ENCODE results near the gene ZBTB12. TPM values are rescaled to one million over a fixed set of nuclear protein-coding genes. Genes with fewer than 3 reads are reported as not detected.
"Not testable (repeated sequence)": the region's sequence is repeated elsewhere in the genome, so short reads cannot be mapped to it uniquely, and the experiment has no call there.

ZBTB12 gene
- polyA plus RNA-seq, 3 donors, result 23.5 to 27.3 (median 25.5) TPM

DNA sequence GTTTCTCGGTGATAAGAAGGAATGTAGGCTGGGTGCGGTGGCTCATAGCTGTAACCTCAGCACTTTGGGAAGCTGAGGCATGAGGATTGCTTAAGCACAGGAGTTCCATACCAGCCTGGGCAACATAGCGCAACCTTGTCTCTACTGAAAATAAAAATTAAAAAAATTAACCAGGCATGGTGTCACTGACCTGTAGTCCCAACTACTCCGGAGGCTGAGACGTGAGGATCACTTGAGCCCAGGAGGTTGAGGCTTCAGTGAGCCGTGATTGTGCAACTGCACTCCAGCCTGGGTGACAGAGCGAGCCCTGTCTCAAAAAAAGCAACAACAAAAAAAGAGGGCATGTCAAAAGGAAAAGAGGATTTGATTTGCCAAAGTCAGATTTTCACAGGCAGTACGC, 43.2 kb downstream of the ZBTB12 start:
- no peak for DNase-seq (ENCODE audit: low read depth in 3 of 3, low spot score in 2 of 3)

- not testable (repeated sequence) for DNase-seq (ENCODE audit: low read depth in 3 of 3, low spot score in 2 of 3)
Observed at GRCh38 chr6:31857774-31858173, 44.1 kb downstream of the ZBTB12 start.

GRCh38 chr6:31851980-31852718, 49.7 kb downstream of the ZBTB12 start:
- not testable (repeated sequence) for DNase-seq (ENCODE audit: low read depth in 3 of 3, low spot score in 2 of 3)

DNA sequence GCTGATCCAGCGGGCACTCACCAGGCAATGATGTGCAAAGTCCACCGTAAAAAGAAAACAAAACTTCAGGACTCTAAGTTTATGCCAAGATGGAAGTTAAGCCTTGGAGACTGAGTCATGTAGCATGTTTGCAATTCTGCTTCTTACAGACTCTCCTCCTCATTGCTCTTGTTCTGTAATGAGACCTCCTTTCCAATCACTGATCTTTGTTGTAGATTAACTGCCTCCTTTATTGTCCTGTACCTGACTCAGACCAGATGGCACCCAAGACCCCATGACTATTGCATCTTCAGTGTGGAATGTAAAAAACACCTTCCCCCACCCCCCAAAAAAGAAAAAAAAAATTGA, 50.4 kb downstream of the ZBTB12 start:
- no peak for DNase-seq (ENCODE audit: low read depth in 3 of 3, low spot score in 2 of 3)

- DNase-seq (ENCODE audit: low read depth in 3 of 3, low spot score in 2 of 3), result no peak
Observed at GRCh38 chr6:31850765-31851484, 51.0 kb downstream of the ZBTB12 start.

Other genes starting within 250 kb of the ZBTB12 start
- 100 to 1,000 TPM; 212 to 228 (median 226) TPM for gene BAG6, start 249.4 kb downstream of the ZBTB12 start, polyA plus RNA-seq (ENCODE audit: insufficient read length in 3 of 3)
- 100 to 1,000 TPM in 2 of 3 donors, 10 to 100 TPM in 1; 91.6 to 131 (median 120) TPM for gene APOM, start 246.2 kb downstream of the ZBTB12 start, polyA plus RNA-seq (ENCODE audit: insufficient read length in 3 of 3)
- 10 to 100 TPM; 19.4 to 20.7 (median 20.4) TPM for gene C6orf47, start 241.3 kb downstream of the ZBTB12 start, polyA plus RNA-seq (ENCODE audit: insufficient read length in 3 of 3)
- 10 to 100 TPM; 29.5 to 31.0 (median 30.8) TPM for gene GPANK1, start 237.1 kb downstream of the ZBTB12 start, polyA plus RNA-seq (ENCODE audit: insufficient read length in 3 of 3)
- 100 to 1,000 TPM; 234 to 239 (median 236) TPM for gene CSNK2B, start 236.0 kb downstream of the ZBTB12 start, polyA plus RNA-seq (ENCODE audit: insufficient read length in 3 of 3)
- gene LY6G5B, start 232.1 kb downstream of the ZBTB12 start, polyA plus RNA-seq (ENCODE audit: insufficient read length in 3 of 3), result 10 to 100 TPM; 10.4 to 15.6 (median 12.0) TPM
- 1 to 10 TPM; 2.4 to 3.2 (median 2.5) TPM for gene LY6G5C, start 221.0 kb downstream of the ZBTB12 start, polyA plus RNA-seq (ENCODE audit: insufficient read length in 3 of 3)
- 10 to 100 TPM; 54.8 to 57.3 (median 55.2) TPM for gene ABHD16A, start 198.8 kb downstream of the ZBTB12 start, polyA plus RNA-seq (ENCODE audit: insufficient read length in 3 of 3)
- gene LY6G6F, start 195.2 kb downstream of the ZBTB12 start, polyA plus RNA-seq (ENCODE audit: insufficient read length in 3 of 3), result 1 to 10 TPM in 1 of 3 donors, under 1 TPM in 2; 0.44 to 1.5 (median 0.98) TPM
- under 1 TPM in 1 of 3 donors, not detected in 2; 0.34 TPM for gene LY6G6D, start 186.7 kb downstream of the ZBTB12 start, polyA plus RNA-seq (ENCODE audit: insufficient read length in 3 of 3)
- under 1 TPM; 0.18 to 0.28 (median 0.22) TPM for gene LY6G6C, start 180.3 kb downstream of the ZBTB12 start, polyA plus RNA-seq (ENCODE audit: insufficient read length in 3 of 3)
- gene MPIG6B, start 178.7 kb downstream of the ZBTB12 start, polyA plus RNA-seq (ENCODE audit: insufficient read length in 3 of 3), result 1 to 10 TPM; 1.1 to 2.3 (median 1.4) TPM
- 100 to 1,000 TPM; 157 to 166 (median 162) TPM for gene DDAH2, start 172.8 kb downstream of the ZBTB12 start, polyA plus RNA-seq (ENCODE audit: insufficient read length in 3 of 3)
- 100 to 1,000 TPM; 313 to 334 (median 325) TPM for gene CLIC1, start 165.6 kb downstream of the ZBTB12 start, polyA plus RNA-seq (ENCODE audit: insufficient read length in 3 of 3)
- gene MSH5, start 162.1 kb downstream of the ZBTB12 start, polyA plus RNA-seq (ENCODE audit: insufficient read length in 3 of 3), result 10 to 100 TPM; 13.8 to 16.7 (median 15.3) TPM
- gene SAPCD1, start 139.4 kb downstream of the ZBTB12 start, polyA plus RNA-seq (ENCODE audit: insufficient read length in 3 of 3), result 1 to 10 TPM; 2.1 to 7.4 (median 6.0) TPM
- gene VWA7, start 124.8 kb downstream of the ZBTB12 start, polyA plus RNA-seq (ENCODE audit: insufficient read length in 3 of 3), result 1 to 10 TPM; 6.8 to 9.4 (median 8.5) TPM
- 10 to 100 TPM; 57.2 to 59.4 (median 58.1) TPM for gene VARS1, start 106.3 kb downstream of the ZBTB12 start, polyA plus RNA-seq (ENCODE audit: insufficient read length in 3 of 3)
- 10 to 100 TPM; 86.8 to 93.1 (median 87.3) TPM for gene LSM2, start 95.1 kb downstream of the ZBTB12 start, polyA plus RNA-seq (ENCODE audit: insufficient read length in 3 of 3)
- gene HSPA1L, start 86.8 kb downstream of the ZBTB12 start, polyA plus RNA-seq (ENCODE audit: insufficient read length in 3 of 3), result 1 to 10 TPM; 4.1 to 4.3 (median 4.3) TPM
- 100 to 1,000 TPM in 1 of 3 donors, 10 to 100 TPM in 2; 83.5 to 115 (median 87.1) TPM for gene HSPA1A, start 86.5 kb downstream of the ZBTB12 start, polyA plus RNA-seq (ENCODE audit: insufficient read length in 3 of 3)
- gene HSPA1B, start 74.3 kb downstream of the ZBTB12 start, polyA plus RNA-seq (ENCODE audit: insufficient read length in 3 of 3), result 100 to 1,000 TPM; 112 to 164 (median 134) TPM
- 10 to 100 TPM; 69.0 to 89.7 (median 77.5) TPM for gene NEU1, start 39.3 kb downstream of the ZBTB12 start, polyA plus RNA-seq (ENCODE audit: insufficient read length in 3 of 3)
- gene SLC44A4, start 23.1 kb downstream of the ZBTB12 start, polyA plus RNA-seq (ENCODE audit: insufficient read length in 3 of 3), result 10 to 100 TPM; 34.7 to 45.8 (median 43.8) TPM
- gene EHMT2, start 4.4 kb downstream of the ZBTB12 start, polyA plus RNA-seq (ENCODE audit: insufficient read length in 3 of 3), result 10 to 100 TPM; 67.9 to 74.0 (median 68.5) TPM
- gene C2, start 25.6 kb upstream of the ZBTB12 start, polyA plus RNA-seq (ENCODE audit: insufficient read length in 3 of 3), result 1 to 10 TPM; 3.3 to 4.3 (median 4.0) TPM
- 10 to 100 TPM in 1 of 3 donors, 1 to 10 TPM in 2; 5.0 to 17.5 (median 5.7) TPM for gene CFB, start 44.0 kb upstream of the ZBTB12 start, polyA plus RNA-seq (ENCODE audit: insufficient read length in 3 of 3)
- 10 to 100 TPM; 90.8 to 94.0 (median 92.7) TPM for gene NELFE, start 56.9 kb upstream of the ZBTB12 start, polyA plus RNA-seq (ENCODE audit: insufficient read length in 3 of 3)
- 10 to 100 TPM; 35.7 to 49.2 (median 37.6) TPM for gene SKIC2, start 57.1 kb upstream of the ZBTB12 start, polyA plus RNA-seq (ENCODE audit: insufficient read length in 3 of 3)
- gene DXO, start 70.1 kb upstream of the ZBTB12 start, polyA plus RNA-seq (ENCODE audit: insufficient read length in 3 of 3), result 10 to 100 TPM; 25.7 to 26.8 (median 26.0) TPM
- gene C4A, start 80.0 kb upstream of the ZBTB12 start, polyA plus RNA-seq (ENCODE audit: insufficient read length in 3 of 3), result 10 to 100 TPM; 10.9 to 22.9 (median 13.1) TPM
- 10 to 100 TPM; 12.0 to 24.1 (median 14.0) TPM for gene C4B, start 112.7 kb upstream of the ZBTB12 start, polyA plus RNA-seq (ENCODE audit: insufficient read length in 3 of 3)
- 1 to 10 TPM in 1 of 3 donors, under 1 TPM in 2; 0.55 to 1.3 (median 0.58) TPM for gene CYP21A2, start 136.3 kb upstream of the ZBTB12 start, polyA plus RNA-seq (ENCODE audit: insufficient read length in 3 of 3)
- gene TNXB, start 207.3 kb upstream of the ZBTB12 start, polyA plus RNA-seq (ENCODE audit: insufficient read length in 3 of 3), result 1 to 10 TPM; 2.4 to 2.7 (median 2.5) TPM
- gene ATF6B, start 226.2 kb upstream of the ZBTB12 start, polyA plus RNA-seq (ENCODE audit: insufficient read length in 3 of 3), result 10 to 100 TPM; 83.2 to 94.0 (median 84.1) TPM
- gene FKBPL, start 228.2 kb upstream of the ZBTB12 start, polyA plus RNA-seq (ENCODE audit: insufficient read length in 3 of 3), result 1 to 10 TPM; 7.0 to 7.5 (median 7.5) TPM
- 1 to 10 TPM; 2.0 to 2.5 (median 2.1) TPM for gene PRRT1, start 249.9 kb upstream of the ZBTB12 start, polyA plus RNA-seq (ENCODE audit: insufficient read length in 3 of 3)

All from right renal cortex interstitium (tissue), 3 donors.